GM12801 (cell line): ENCODE data around the gene RARG.

ENCODE experiments used
- TF ChIP-seq, protein P1 (sequence below): IDR thresholded peaks from one replicate; pipeline ENCODE4 v1.5.1; 2011; ENCODE audit warnings: control low read depth; ENCODE audit not compliant: insufficient read length; ENCODE audit errors: extremely low read depth

RARG gene

GRCh38 chr12:53267999-53268629 lies 36.1 kb upstream of the RARG start, which contains the start of gene ESPL1:
ESPL1 (plus strand) TSS chr12:53268299; CDS start chr12:53268767, 468 bp downstream.
- TF ChIP-seq, protein P1, sequence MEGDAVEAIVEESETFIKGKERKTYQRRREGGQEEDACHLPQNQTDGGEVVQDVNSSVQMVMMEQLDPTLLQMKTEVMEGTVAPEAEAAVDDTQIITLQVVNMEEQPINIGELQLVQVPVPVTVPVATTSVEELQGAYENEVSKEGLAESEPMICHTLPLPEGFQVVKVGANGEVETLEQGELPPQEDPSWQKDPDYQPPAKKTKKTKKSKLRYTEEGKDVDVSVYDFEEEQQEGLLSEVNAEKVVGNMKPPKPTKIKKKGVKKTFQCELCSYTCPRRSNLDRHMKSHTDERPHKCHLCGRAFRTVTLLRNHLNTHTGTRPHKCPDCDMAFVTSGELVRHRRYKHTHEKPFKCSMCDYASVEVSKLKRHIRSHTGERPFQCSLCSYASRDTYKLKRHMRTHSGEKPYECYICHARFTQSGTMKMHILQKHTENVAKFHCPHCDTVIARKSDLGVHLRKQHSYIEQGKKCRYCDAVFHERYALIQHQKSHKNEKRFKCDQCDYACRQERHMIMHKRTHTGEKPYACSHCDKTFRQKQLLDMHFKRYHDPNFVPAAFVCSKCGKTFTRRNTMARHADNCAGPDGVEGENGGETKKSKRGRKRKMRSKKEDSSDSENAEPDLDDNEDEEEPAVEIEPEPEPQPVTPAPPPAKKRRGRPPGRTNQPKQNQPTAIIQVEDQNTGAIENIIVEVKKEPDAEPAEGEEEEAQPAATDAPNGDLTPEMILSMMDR = no peak

DNA sequence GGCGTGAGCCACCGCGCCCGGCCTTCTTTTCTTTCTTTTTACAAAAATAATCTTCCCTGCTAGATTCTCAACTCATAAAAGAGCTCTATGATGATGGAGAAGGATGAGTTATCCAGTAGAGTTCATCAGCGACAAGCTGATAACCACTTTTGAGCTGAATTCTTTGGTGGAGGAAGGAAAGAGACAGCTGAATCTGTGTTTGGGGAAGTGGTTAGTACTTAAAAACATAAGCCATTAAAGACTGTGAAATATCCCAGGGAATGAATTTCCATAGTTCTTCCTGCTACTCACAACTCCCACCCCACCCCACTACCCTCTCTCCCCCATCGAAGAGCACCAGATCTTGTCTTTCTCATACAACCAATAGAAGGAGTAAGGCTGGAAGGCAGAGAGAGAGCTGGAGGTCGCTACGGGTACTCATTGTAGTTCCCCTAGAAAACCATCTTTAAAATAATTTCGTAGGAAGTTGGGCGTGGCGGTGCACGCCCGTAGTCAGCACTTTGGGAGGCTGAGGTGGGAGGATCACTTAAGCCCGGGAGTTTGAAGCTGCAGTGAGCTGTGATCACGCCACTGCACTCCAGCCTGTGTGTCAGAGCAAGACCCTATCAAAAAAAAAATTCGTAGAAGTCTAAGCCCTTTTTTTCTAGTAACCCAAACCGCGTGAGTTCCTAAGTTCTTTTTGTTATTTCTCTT lies 35.4 kb upstream of the RARG start:
- TF ChIP-seq, protein P1 = no peak

- TF ChIP-seq, protein P1 = no peak
Observed at GRCh38 chr12:53265783-53266182, 33.8 kb upstream of the RARG start.

DNA sequence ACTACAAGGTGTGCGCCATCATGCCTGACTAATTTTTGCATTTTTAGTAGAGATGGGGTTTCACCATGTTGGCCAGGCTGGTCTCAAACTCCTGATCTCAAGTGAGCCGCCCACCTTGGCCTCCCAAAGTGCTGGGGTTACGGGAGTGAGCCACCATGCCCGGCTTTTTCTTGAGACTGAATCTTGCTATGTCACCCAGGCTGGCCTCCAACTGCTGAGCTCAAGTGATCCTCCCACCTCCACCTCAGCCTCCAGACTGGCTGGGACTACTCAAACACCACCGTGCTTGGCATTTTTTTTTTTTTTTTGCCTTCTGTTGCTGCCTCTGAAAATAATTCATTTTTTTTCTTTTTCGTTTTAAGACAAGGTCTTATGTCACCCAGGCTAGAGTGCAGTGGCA lies 27.9 kb upstream of the RARG start:
- TF ChIP-seq, protein P1 = no peak

- TF ChIP-seq, protein P1 = no peak
Observed at GRCh38 chr12:53258541-53259539, 26.8 kb upstream of the RARG start.

DNA sequence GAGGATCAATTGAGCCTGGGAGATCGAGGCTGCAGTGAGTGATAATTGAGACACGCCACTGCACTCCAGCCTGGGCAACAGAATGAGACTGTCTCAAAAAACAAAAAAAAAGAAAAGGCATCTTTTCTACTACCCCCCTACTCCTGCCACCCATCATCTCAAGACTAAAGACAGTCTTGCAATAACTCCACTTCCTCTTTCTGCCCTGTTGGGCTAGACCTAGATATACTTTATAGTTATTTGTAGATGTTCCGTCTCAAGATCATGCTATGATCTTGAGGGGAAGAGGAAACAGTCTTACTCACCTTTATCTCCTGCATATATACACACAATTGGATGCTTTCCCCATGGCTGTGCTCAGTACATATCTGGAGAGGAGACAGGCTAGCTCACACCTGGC lies 24.0 kb upstream of the RARG start:
- TF ChIP-seq, protein P1 = no peak

- TF ChIP-seq, protein P1 = no peak
Observed at GRCh38 chr12:53254816-53255545, 23.0 kb upstream of the RARG start.
